ENCODE data around the gene WDR53.
"Not testable (repeated sequence)": the region's sequence is repeated elsewhere in the genome, so short reads cannot be mapped to it uniquely, and the experiment has no call there.

Gene WDR53

GRCh38 chr3:196568246-196569002, at the start of gene WDR53, which contains the start of gene FBXO45:
Gene WDR53 (minus strand): TSS chr3:196568554. CDS start chr3:196561475, 7,079 bp downstream.
Gene FBXO45 (plus strand): TSS chr3:196568660. CDS start chr3:196568985, 325 bp downstream.
- DNase-seq, result peak; percentile 96 to 98 (median 98)

GRCh38 chr3:196617256-196617655, 48.9 kb upstream of the WDR53 start:
- peak in 2 of 3 donors; percentile 50 to 53 for DNase-seq

GRCh38 chr3:196615234-196615633, 46.9 kb upstream of the WDR53 start:
- not testable (repeated sequence) for DNase-seq

- DNase-seq, result peak in 1 of 3 donors; percentile 17
Measured at GRCh38 chr3:196611761-196612483, 43.6 kb upstream of the WDR53 start.

- peak in 2 of 3 donors; percentile 12 to 27 for DNase-seq
Measured at GRCh38 chr3:196609805-196610515, 41.6 kb upstream of the WDR53 start.

GRCh38 chr3:196609343-196609775, 41.0 kb upstream of the WDR53 start:
- DNase-seq, result peak; percentile 91 to 97 (median 95)

- DNase-seq, result no peak
Measured at GRCh38 chr3:196608693-196609092, 40.3 kb upstream of the WDR53 start.

GRCh38 chr3:196604548-196604947, 36.2 kb upstream of the WDR53 start:
- DNase-seq, result no peak

GRCh38 chr3:196603683-196604082, 35.3 kb upstream of the WDR53 start:
- DNase-seq, result no peak

GRCh38 chr3:196602673-196603072, 34.3 kb upstream of the WDR53 start:
- no peak for DNase-seq

GRCh38 chr3:196600359-196600758, 32.0 kb upstream of the WDR53 start:
- no peak for DNase-seq

- no peak for DNase-seq
Measured at GRCh38 chr3:196599734-196600128, 31.4 kb upstream of the WDR53 start.

- DNase-seq, result peak in 1 of 3 donors; percentile 28
Measured at GRCh38 chr3:196597971-196598733, 29.8 kb upstream of the WDR53 start.

GRCh38 chr3:196596355-196596754, 28.0 kb upstream of the WDR53 start:
- no peak for DNase-seq

GRCh38 chr3:196590279-196590678, 21.9 kb upstream of the WDR53 start:
- no peak for DNase-seq

GRCh38 chr3:196585044-196585757, 16.8 kb upstream of the WDR53 start:
- no peak for DNase-seq

- no peak for DNase-seq
Measured at GRCh38 chr3:196572389-196572788, 4.0 kb upstream of the WDR53 start.

GRCh38 chr3:196570332-196570731, 2.0 kb upstream of the WDR53 start:
- not testable (repeated sequence) for DNase-seq

- DNase-seq, result peak in 2 of 3 donors; percentile 19 to 40
Measured at GRCh38 chr3:196569003-196569516, 706 bp upstream of the WDR53 start.

- DNase-seq, result no peak
Measured at GRCh38 chr3:196563721-196564225, 4.6 kb downstream of the WDR53 start.

- no peak for DNase-seq
Measured at GRCh38 chr3:196559826-196560225, 8.5 kb downstream of the WDR53 start.

Data from suppressor macrophage treated with lipopolysaccharide for 1 hour (primary cell).